Neural progenitor cell (in vitro differentiated cells): Measurements from ENCODE around the gene PRLR. TPM values are rescaled to one million over a fixed set of nuclear protein-coding genes. Genes with fewer than 3 reads are reported as not detected.

Experiments used
- DNase-seq: peaks from one replicate; pipeline ENCODE4 v3.0.0-alpha.2; 2016; ENCODE audit warnings: low spot score
- H2AFZ ChIP-seq: fragments of 200-600 bp; sonication (generic); replicated peaks from 2 replicates; pipeline ENCODE4 v1.6.1; 2016; ENCODE audit warnings: antibody characterized with exemption
- H3F3A ChIP-seq: fragments of 200-600 bp; sonication (generic); 2 replicates; pipeline ENCODE4 v1.6.1; 2016; ENCODE audit warnings: antibody characterized with exemption, low read depth
- H3K27ac ChIP-seq: fragments of 200-600 bp; sonication (generic); 2 replicates; pipeline ENCODE4 v1.5.1; 2016; ENCODE audit warnings: mild to moderate bottlenecking
- H3K27me3 ChIP-seq: fragments of 200-600 bp; sonication (generic); 2 replicates; pipeline ENCODE4 v1.6.1; 2016; ENCODE audit warnings: mild to moderate bottlenecking, moderate library complexity
- H3K36me3 ChIP-seq: fragments of 200-600 bp; sonication (generic); 2 replicates; pipeline ENCODE4 v1.5.1; 2016
- H3K4me1 ChIP-seq: fragments of 200-600 bp; sonication (generic); 2 replicates; pipeline ENCODE4 v1.6.1; 2016; ENCODE audit warnings: mixed run types
- H3K4me2 ChIP-seq: fragments of 200-600 bp; sonication (generic); 2 replicates; pipeline ENCODE4 v1.6.1; 2016
- H3K4me3 ChIP-seq: fragments of 200-600 bp; sonication (generic); 2 replicates; pipeline ENCODE4 v1.5.1; 2016
- H3K79me2 ChIP-seq: fragments of 200-600 bp; sonication (generic); 2 replicates; pipeline ENCODE4 v1.6.1; 2016; ENCODE audit warnings: low read depth
- H3K9ac ChIP-seq: fragments of 200-600 bp; sonication (generic); 2 replicates; pipeline ENCODE4 v1.6.1; 2016
- H3K9me3 ChIP-seq: fragments of 200-600 bp; sonication (generic); 2 replicates; pipeline ENCODE4 v1.5.1; 2016; ENCODE audit warnings: low read depth
- H4K20me1 ChIP-seq: fragments of 200-600 bp; sonication (generic); 2 replicates; pipeline ENCODE4 v1.6.1; 2016; ENCODE audit warnings: low read depth
- H3K27ac Mint-ChIP-seq: 3 replicates; pipeline ENCODE4 v1.8.0; 2021; ENCODE audit warnings: mixed read lengths
- H3K27me3 Mint-ChIP-seq: 2 replicates; pipeline ENCODE4 v1.8.0; 2022; ENCODE audit warnings: low read depth, mild to moderate bottlenecking, inconsistent platforms, moderate library complexity, mixed read lengths; ENCODE audit not compliant: insufficient read depth
- H3K36me3 Mint-ChIP-seq: 3 replicates; pipeline ENCODE4 v1.8.0; 2021; ENCODE audit warnings: mixed read lengths
- H3K4me1 Mint-ChIP-seq: 3 replicates; pipeline ENCODE4 v1.8.0; 2021; ENCODE audit warnings: mixed read lengths
- H3K4me3 Mint-ChIP-seq: 3 replicates; pipeline ENCODE4 v1.8.0; 2021; ENCODE audit warnings: mild to moderate bottlenecking, moderate library complexity, mixed read lengths
- H3K9me3 Mint-ChIP-seq: 3 replicates; pipeline ENCODE4 v1.8.0; 2020; ENCODE audit warnings: mixed read lengths
- EZH2 ChIP-seq: fragments of 200-600 bp; sonication (generic); IDR thresholded peaks from 2 replicates; pipeline ENCODE4 v1.6.1; 2017; ENCODE audit warnings: antibody characterized with exemption, mild to moderate bottlenecking, moderate library complexity
- EZH2phosphoT487 ChIP-seq: fragments of 200-600 bp; sonication (generic); IDR thresholded peaks from 2 replicates; pipeline ENCODE4 v1.6.1; 2017; ENCODE audit warnings: antibody characterized with exemption
- total RNA-seq: library from RNA; depleted of rRNA; stranded (reverse); fragments of >200 nt; gene quantifications from 2 replicates; pipeline ENCODE4 v1.2.3, GENCODE V29; 2015; ENCODE audit warnings: low replicate concordance
- TF ChIP-seq, protein P1 (sequence below): fragments of 200-600 bp; sonication (generic); IDR thresholded peaks from 2 replicates; pipeline ENCODE4 v1.5.1; 2017; ENCODE audit warnings: antibody characterized with exemption, mild to moderate bottlenecking

The PRLR gene
- total RNA-seq, 1 donor from 2014 or later = 0.51 TPM

DNA sequence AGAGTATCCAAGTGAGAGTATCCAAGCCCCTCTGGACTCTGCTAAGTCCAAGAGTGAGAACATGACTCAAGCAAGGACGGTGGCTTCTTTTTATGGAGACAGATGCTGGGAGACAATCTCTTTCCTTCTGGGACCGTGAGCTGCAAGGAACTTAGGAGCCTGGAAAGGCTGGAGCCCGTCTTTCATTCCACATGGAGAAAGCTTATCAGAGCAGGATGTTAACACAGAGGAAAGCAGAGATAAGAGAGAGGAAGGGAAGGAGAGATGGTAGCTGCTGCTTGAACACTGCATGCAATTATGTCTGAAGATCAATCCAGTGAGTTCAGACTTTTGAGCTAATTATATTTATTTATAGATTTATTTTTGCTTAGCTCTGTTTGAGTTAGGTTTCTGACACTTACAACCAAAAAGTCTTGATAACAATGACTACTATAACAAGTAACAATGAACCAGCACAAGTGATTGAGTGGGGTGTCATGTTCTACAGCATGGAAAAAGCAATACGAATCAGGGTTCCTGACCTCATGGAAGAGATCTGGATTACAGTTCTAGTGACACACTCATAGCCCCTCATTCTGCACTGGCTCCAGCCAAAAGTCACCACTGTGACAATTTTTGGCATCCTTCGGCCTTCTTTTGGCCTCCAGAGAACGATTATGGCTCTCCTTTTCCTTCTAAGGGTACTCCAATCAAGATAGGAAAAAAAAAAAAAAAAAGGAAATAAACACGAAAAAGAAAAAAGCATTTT is 71.5 kb downstream of the PRLR start:
- Histone ChIP-seq H3K27ac (no peak overlapping the region), H2AFZ (no peak overlapping the region), H3K36me3 (no peaks in the 10 kb centered on the region), H3K4me3 (no peak overlapping the region), H3K4me1 (peaks cover 6% of the 10 kb centered on the region), H3K9me3 (no peaks in the 10 kb centered on the region), H3K4me2 (no peak overlapping the region), H3K27me3 (no peaks in the 10 kb centered on the region), H3K79me2 (no peaks in the 10 kb centered on the region), H3K9ac (no peak overlapping the region), H3F3A (no peaks in the 10 kb centered on the region), H4K20me1 (no peaks in the 10 kb centered on the region)
- TF ChIP-seq EZH2 (no peak), EZH2phosphoT487 (no peak)
- TF ChIP-seq, protein P1, sequence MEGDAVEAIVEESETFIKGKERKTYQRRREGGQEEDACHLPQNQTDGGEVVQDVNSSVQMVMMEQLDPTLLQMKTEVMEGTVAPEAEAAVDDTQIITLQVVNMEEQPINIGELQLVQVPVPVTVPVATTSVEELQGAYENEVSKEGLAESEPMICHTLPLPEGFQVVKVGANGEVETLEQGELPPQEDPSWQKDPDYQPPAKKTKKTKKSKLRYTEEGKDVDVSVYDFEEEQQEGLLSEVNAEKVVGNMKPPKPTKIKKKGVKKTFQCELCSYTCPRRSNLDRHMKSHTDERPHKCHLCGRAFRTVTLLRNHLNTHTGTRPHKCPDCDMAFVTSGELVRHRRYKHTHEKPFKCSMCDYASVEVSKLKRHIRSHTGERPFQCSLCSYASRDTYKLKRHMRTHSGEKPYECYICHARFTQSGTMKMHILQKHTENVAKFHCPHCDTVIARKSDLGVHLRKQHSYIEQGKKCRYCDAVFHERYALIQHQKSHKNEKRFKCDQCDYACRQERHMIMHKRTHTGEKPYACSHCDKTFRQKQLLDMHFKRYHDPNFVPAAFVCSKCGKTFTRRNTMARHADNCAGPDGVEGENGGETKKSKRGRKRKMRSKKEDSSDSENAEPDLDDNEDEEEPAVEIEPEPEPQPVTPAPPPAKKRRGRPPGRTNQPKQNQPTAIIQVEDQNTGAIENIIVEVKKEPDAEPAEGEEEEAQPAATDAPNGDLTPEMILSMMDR = no peak
- Mint-ChIP-seq H3K4me3 (no peak overlapping the region), H3K36me3 (no peaks in the 10 kb centered on the region), H3K4me1 (no peaks in the 10 kb centered on the region), H3K9me3 (no peaks in the 10 kb centered on the region), H3K27ac (no peak overlapping the region), H3K27me3 (no peaks in the 10 kb centered on the region)
- no peak for DNase-seq

DNA sequence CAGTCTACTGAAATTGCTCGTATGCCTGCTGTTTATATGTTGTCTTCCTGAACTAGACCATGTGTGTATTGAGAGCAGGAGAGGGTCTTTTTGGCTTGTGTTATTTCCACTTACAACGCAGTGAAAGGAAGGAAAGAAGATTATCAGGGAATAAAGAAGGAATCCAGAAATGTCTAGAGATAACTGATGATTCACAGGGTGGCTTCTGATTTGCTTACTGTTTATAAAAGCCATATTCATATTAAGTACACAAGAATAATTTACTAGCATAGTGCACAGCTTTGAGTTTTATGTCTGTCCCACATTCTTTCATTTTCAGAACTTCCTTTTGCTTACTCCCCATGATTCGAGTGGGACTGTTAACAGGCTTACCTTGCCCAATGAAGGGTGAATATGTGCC is 72.1 kb downstream of the PRLR start:
- Histone ChIP-seq H3K9me3 (no peaks in the 10 kb centered on the region), H3K4me1 (peaks cover 2% of the 10 kb centered on the region), H3F3A (no peaks in the 10 kb centered on the region), H3K4me3 (no peak overlapping the region), H3K9ac (no peak overlapping the region), H3K79me2 (no peaks in the 10 kb centered on the region), H3K27ac (no peak overlapping the region), H3K36me3 (no peaks in the 10 kb centered on the region), H3K27me3 (no peaks in the 10 kb centered on the region), H3K4me2 (no peak overlapping the region), H2AFZ (no peak overlapping the region), H4K20me1 (no peaks in the 10 kb centered on the region)
- Mint-ChIP-seq H3K27ac (no peak overlapping the region), H3K9me3 (no peaks in the 10 kb centered on the region), H3K36me3 (no peaks in the 10 kb centered on the region), H3K27me3 (no peaks in the 10 kb centered on the region), H3K4me3 (no peak overlapping the region), H3K4me1 (no peaks in the 10 kb centered on the region)
- TF ChIP-seq EZH2phosphoT487 (no peak), EZH2 (no peak)
- TF ChIP-seq, protein P1 = no peak
- no peak for DNase-seq

DNA sequence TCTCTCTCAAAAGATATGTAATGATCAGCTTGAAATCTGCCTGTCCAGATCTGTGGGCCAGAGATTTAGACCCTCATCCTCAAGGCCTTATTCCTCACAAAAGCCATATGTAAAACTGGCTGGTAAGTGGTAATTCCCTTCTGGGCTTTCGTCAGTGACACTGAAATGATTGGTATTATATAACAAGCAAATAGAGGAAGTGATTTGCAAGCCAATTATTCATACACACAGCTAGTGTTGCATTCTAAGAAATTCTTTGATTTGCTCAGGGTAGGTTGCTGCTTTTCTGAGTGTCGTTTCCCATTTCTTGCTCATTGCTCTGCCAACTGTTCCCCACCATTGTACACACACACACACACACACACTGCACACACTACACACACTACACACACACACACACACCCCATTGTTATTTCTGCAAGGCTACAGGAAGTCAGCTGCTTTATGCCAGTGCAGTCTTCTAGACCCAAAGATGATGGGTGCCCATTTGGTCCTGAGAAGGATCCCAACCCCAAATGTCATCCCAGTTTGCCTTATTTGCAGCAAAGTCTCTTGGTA is 76.8 kb downstream of the PRLR start:
- Mint-ChIP-seq H3K27ac (no peak overlapping the region), H3K4me3 (no peak overlapping the region), H3K36me3 (no peaks in the 10 kb centered on the region), H3K9me3 (no peaks in the 10 kb centered on the region), H3K4me1 (no peaks in the 10 kb centered on the region), H3K27me3 (no peaks in the 10 kb centered on the region)
- no peaks in the 10 kb centered on the region for H3F3A ChIP-seq
- no peak overlapping the region for H3K27ac ChIP-seq
- no peaks in the 10 kb centered on the region for H3K4me1 ChIP-seq
- no peaks in the 10 kb centered on the region for H4K20me1 ChIP-seq
- no peaks in the 10 kb centered on the region for H3K9me3 ChIP-seq
- DNase-seq = no peak
- H3K79me2 ChIP-seq = no peaks in the 10 kb centered on the region
- H3K4me3 ChIP-seq = no peak overlapping the region
- H2AFZ ChIP-seq = no peak overlapping the region
- H3K36me3 ChIP-seq = no peaks in the 10 kb centered on the region
- no peak overlapping the region for H3K4me2 ChIP-seq
- no peaks in the 10 kb centered on the region for H3K27me3 ChIP-seq
- no peak overlapping the region for H3K9ac ChIP-seq
- TF ChIP-seq, protein P1 = no peak
